PC-9 (cell line): ENCODE results near the gene GID4. TPM values are rescaled to one million over a fixed set of nuclear protein-coding genes. Genes with fewer than 3 reads are reported as not detected.

Experiments used
- BruUV-seq: library from RNA; stranded (reverse); fragments of 400-500 nt; replicated peaks from 2 replicates; lab custom pipeline; 2021; lab: Mats Ljungman, UMichigan
- CTCF ChIA-PET: fragments of 300-600 bp; sonication (Branson Sonifier 250); formaldehyde crosslinking; loops from one replicate; lab custom pipeline; 2022; ENCODE audit warnings: antibody characterized with exemption; lab: Charles Lee
- POLR2A ChIA-PET: fragments of 300-600 bp; sonication (Branson Sonifier 250); formaldehyde crosslinking; loops from one replicate; lab custom pipeline; 2022; ENCODE audit warnings: antibody characterized with exemption; ENCODE audit not compliant: unreplicated experiment; lab: Charles Lee
- DNase-seq, 2 experiments: peaks; one replicate each; pipeline versions ENCODE4 v3.0.0 to v3.0.0-alpha.2; 2015 to 2022; ENCODE audit warnings: mixed read lengths in 1 of 2
- H2AFZ ChIP-seq: fragments of 200-600 bp; sonication (generic); 2 replicates; pipeline ENCODE4 v1.8.1; 2017; ENCODE audit warnings: antibody characterized with exemption
- H3F3A ChIP-seq: fragments of 200-600 bp; sonication (generic); 2 replicates; pipeline ENCODE4 v1.8.1; 2017; ENCODE audit warnings: antibody characterized with exemption, mild to moderate bottlenecking, low read depth; ENCODE audit not compliant: insufficient read depth
- H3K27ac ChIP-seq: fragments of 200-600 bp; sonication (generic); 2 replicates; pipeline ENCODE4 v1.6.1; 2016; ENCODE audit warnings: mixed run types
- H3K27me3 ChIP-seq: fragments of 200-600 bp; sonication (generic); 2 replicates; pipeline ENCODE4 v1.6.1; 2016; ENCODE audit warnings: low read depth, mixed run types; ENCODE audit not compliant: insufficient read depth
- H3K36me3 ChIP-seq: fragments of 200-600 bp; sonication (generic); 2 replicates; pipeline ENCODE4 v1.6.1; 2016; ENCODE audit warnings: low read depth, mixed run types
- H3K4me1 ChIP-seq: fragments of 200-600 bp; sonication (generic); replicated peaks from 2 replicates; pipeline ENCODE4 v1.6.1; 2016; ENCODE audit warnings: mixed run types; ENCODE audit not compliant: insufficient read depth
- H3K4me2 ChIP-seq: fragments of 200-600 bp; sonication (generic); 2 replicates; pipeline ENCODE4 v1.6.1; 2017; ENCODE audit warnings: mixed run types
- H3K4me3 ChIP-seq: fragments of 200-600 bp; sonication (generic); 2 replicates; pipeline ENCODE4 v1.6.1; 2016; ENCODE audit warnings: mixed run types
- H3K79me2 ChIP-seq: fragments of 200-600 bp; sonication (generic); 2 replicates; pipeline ENCODE4 v1.6.1; 2017; ENCODE audit warnings: low read depth, mixed run types
- H3K9me2 ChIP-seq: fragments of 200-600 bp; sonication (generic); 2 replicates; pipeline ENCODE4 v1.8.1; 2017; ENCODE audit warnings: mild to moderate bottlenecking; ENCODE audit not compliant: insufficient read depth
- H3K9me3 ChIP-seq: fragments of 200-600 bp; sonication (generic); 2 replicates; pipeline ENCODE4 v1.8.1; 2016; ENCODE audit warnings: low read depth; ENCODE audit not compliant: insufficient read depth
- H4K20me1 ChIP-seq: fragments of 200-600 bp; sonication (generic); 2 replicates; pipeline ENCODE4 v1.8.1; 2017; ENCODE audit not compliant: insufficient read depth
- EZH2 ChIP-seq: fragments of 200-600 bp; sonication (generic); IDR thresholded peaks from 2 replicates; pipeline ENCODE4 v1.8.0; 2017; ENCODE audit warnings: antibody characterized with exemption, low read depth
- intact Hi-C: fragments of 100-400 bp; cut with micrococcal nuclease; formaldehyde crosslinking; loops from one replicate; pipeline ENCODE4 v1.10.0; 2022; ENCODE audit not compliant: unreplicated experiment
- total RNA-seq: library from RNA; stranded (reverse); gene quantifications from 2 replicates; pipeline ENCODE4 v1.2.3, GENCODE V29; 2021
- TF ChIP-seq, protein P1 (sequence below): fragments of 200-600 bp; sonication (generic); conservative IDR thresholded peaks from 2 replicates; pipeline ENCODE4 v1.6.1; 2017; ENCODE audit warnings: mixed run types, antibody characterized with exemption, mild to moderate bottlenecking, moderate library complexity

The GID4 gene
- total RNA-seq, 1 experiment from 2014 or later = 19.0 TPM

GRCh38 chr17:18102640-18103039 is 63.4 kb downstream of the GID4 start:
- Histone ChIP-seq H3K9me3 (no peaks in the 10 kb centered on the region), H3K27ac (no peak overlapping the region), H4K20me1 (peaks cover 7% of the 10 kb centered on the region), H2AFZ (no peak overlapping the region), H3F3A (no peaks in the 10 kb centered on the region), H3K4me3 (no peak overlapping the region), H3K4me2 (no peak overlapping the region), H3K36me3 (peaks cover 7% of the 10 kb centered on the region), H3K9me2 (no peaks in the 10 kb centered on the region), H3K4me1 (no peaks in the 10 kb centered on the region), H3K79me2 (no peaks in the 10 kb centered on the region), H3K27me3 (no peaks in the 10 kb centered on the region)
- TF ChIP-seq, protein P1, sequence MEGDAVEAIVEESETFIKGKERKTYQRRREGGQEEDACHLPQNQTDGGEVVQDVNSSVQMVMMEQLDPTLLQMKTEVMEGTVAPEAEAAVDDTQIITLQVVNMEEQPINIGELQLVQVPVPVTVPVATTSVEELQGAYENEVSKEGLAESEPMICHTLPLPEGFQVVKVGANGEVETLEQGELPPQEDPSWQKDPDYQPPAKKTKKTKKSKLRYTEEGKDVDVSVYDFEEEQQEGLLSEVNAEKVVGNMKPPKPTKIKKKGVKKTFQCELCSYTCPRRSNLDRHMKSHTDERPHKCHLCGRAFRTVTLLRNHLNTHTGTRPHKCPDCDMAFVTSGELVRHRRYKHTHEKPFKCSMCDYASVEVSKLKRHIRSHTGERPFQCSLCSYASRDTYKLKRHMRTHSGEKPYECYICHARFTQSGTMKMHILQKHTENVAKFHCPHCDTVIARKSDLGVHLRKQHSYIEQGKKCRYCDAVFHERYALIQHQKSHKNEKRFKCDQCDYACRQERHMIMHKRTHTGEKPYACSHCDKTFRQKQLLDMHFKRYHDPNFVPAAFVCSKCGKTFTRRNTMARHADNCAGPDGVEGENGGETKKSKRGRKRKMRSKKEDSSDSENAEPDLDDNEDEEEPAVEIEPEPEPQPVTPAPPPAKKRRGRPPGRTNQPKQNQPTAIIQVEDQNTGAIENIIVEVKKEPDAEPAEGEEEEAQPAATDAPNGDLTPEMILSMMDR = no peak
- TF ChIP-seq EZH2 = no peak
- ChIA-PET POLR2A (no interaction called here), CTCF (no interaction called here)
- BruUV-seq = no TSS peak
- no peak for DNase-seq
- intact Hi-C loops = no loop called here

DNA sequence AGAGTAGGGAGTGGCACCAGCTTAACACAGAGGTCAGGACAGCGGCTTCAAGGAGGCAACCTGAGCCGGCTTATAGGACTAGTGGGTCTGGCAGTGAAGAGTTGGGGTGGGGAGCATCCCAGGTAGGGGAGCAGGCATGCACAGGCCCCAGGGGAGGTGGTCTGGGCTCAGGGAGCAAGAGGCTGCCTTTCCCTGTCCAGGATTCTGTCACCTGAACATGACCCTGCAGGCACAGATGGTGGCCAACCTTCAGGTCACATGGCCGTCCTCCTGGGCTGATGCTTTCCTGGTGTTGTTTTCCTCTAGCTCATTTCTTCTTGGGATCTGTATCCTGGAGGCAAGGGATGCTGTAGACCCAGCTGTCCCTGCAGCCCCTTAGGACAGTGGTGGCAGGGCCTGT is 65.8 kb downstream of the GID4 start:
- Histone ChIP-seq H3K9me2 (no peaks in the 10 kb centered on the region), H3K4me3 (no peak overlapping the region), H3K4me2 (no peak overlapping the region), H3K36me3 (no peaks in the 10 kb centered on the region; the same call in 1 of the 2 replicates), H3K79me2 (no peaks in the 10 kb centered on the region), H3K9me3 (no peaks in the 10 kb centered on the region), H4K20me1 (peaks cover 7% of the 10 kb centered on the region), H3K27ac (no peak overlapping the region), H3F3A (no peaks in the 10 kb centered on the region; the same call in 1 of the 2 replicates), H2AFZ (no peak overlapping the region), H3K4me1 (no peaks in the 10 kb centered on the region), H3K27me3 (no peaks in the 10 kb centered on the region)
- CTCF ChIA-PET = no interaction called here
- POLR2A ChIA-PET = no interaction called here
- TF ChIP-seq, protein P1 = no peak
- no peak for TF ChIP-seq EZH2
- no peak for DNase-seq
- intact Hi-C loops = no loop called here
- no TSS peak for BruUV-seq

GRCh38 chr17:18105595-18105994 is 66.4 kb downstream of the GID4 start:
- no TSS peak for BruUV-seq

More at GRCh38 chr17:18105595-18105994, 66.4 kb downstream of the GID4 start:
- H3F3A ChIP-seq = no peaks in the 10 kb centered on the region; the same call in 1 of the 2 replicates
- intact Hi-C loops = no loop called here
- no peak overlapping the region for H3K4me3 ChIP-seq
- no peaks in the 10 kb centered on the region for H3K9me3 ChIP-seq
- no peak for DNase-seq
- no peaks in the 10 kb centered on the region for H3K9me2 ChIP-seq
- H3K4me1 ChIP-seq = no peaks in the 10 kb centered on the region
- no peak overlapping the region for H2AFZ ChIP-seq
- peaks cover 7% of the 10 kb centered on the region for H4K20me1 ChIP-seq
- TF ChIP-seq, protein P1 = no peak
- no peak for TF ChIP-seq EZH2
- no peak overlapping the region for H3K27ac ChIP-seq
- H3K79me2 ChIP-seq = no peaks in the 10 kb centered on the region
- ChIA-PET POLR2A (interaction anchor here (0.7 kb wide), 1 partner anchor 153 kb away, joined by 5 read pairs; the partner anchor contains the start of gene FLII), CTCF (no interaction called here)
- no peaks in the 10 kb centered on the region for H3K27me3 ChIP-seq
- H3K4me2 ChIP-seq = no peak overlapping the region
- no peaks in the 10 kb centered on the region; the same call in 1 of the 2 replicates for H3K36me3 ChIP-seq
